Pancreas (tissue), 10 donors: ENCODE results near the gene POLR3GL. TPM values are rescaled to one million over a fixed set of nuclear protein-coding genes. Genes with fewer than 3 reads are reported as not detected.

Experiments
- ATAC-seq, 4 donors: fragments of 200-7000 bp; cut with Tn5 transposase; one replicate each; pipeline versions ENCODE4 v1.8.0 to v1.9.1; 2020; ENCODE audit warnings: mild to moderate bottlenecking in 4 of 4, moderate library complexity in 4 of 4
- DNase-seq, 6 donors: peaks; one replicate each; pipeline ENCODE4 v3.0.0-alpha.2; 2020
- FAIRE-seq: peaks from 2 replicates; lab custom pipeline; 2012; peaks lifted over from hg19 to GRCh38; lab: Jason Lieb, UNC
- H3K27ac ChIP-seq, 4 donors: fragments of 200-600 bp; sonication (generic); 1 replicate in 3 of 4; 2 replicates in 1 of 4; pipeline versions ENCODE4 v1.5.0 to v1.8.0; 2020
- H3K27me3 ChIP-seq, 4 donors: fragments of 200-600 bp; one replicate each; pipeline ENCODE4 v1.8.0; 2021
- H3K36me3 ChIP-seq, 3 donors: fragments of 200-600 bp; sonication (generic) in 1 of 3; one replicate each; pipeline versions ENCODE4 v1.5.0 to v1.8.0; 2020 to 2021
- H3K4me1 ChIP-seq, 3 donors: fragments of 200-600 bp; one replicate each; pipeline ENCODE4 v1.8.0; 2021
- H3K4me3 ChIP-seq, 4 donors: fragments of 200-600 bp; sonication (generic) in 2 of 4; one replicate each; pipeline versions ENCODE4 v1.5.0 to v1.8.0; 2020 to 2021
- H3K9me3 ChIP-seq, 4 donors: fragments of 200-600 bp; one replicate each; pipeline ENCODE4 v1.8.0; 2021
- WGBS, 2 donors: extraction: QIAGEN DNeasy Blood & Tissue Kit; methylation state at CpG; one replicate each; pipeline ENCODE4 v1.1.7; 2013; 5-methylcytosine and 5-hydroxymethylcytosine counted together
- intact Hi-C, 3 donors: fragments of 100-400 bp; cut with DNase I; formaldehyde crosslinking; loops; one replicate each; pipeline versions ENCODE4 v1.11.1 to v1.14.2; 2022
- polyA plus RNA-seq, 2 donors: library from polyadenylated mRNA; stranded (reverse); fragments of 200-250 nt; gene quantifications; one replicate each; pipeline ENCODE4 v1.2.3, GENCODE V29; 2013
- total RNA-seq, 6 donors: library from RNA; stranded (reverse); fragmentation: NEBNext Ultra II Directional in 4 of 6; extraction: Animal tissue kit (Norgen Biotek cat#: 25700) in 4 of 6; gene quantifications; one replicate each; pipeline versions ENCODE4 v1.2.1 to v1.2.4, GENCODE V29; 2021 to 2023
- TF ChIP-seq, protein P1 (sequence below), 4 donors: fragments of 200-600 bp; sonication (generic) in 3 of 4; IDR thresholded peaks; one replicate each; pipeline versions ENCODE4 v1.5.0 to v1.8.0; 2021; ENCODE audit warnings: antibody characterized with exemption in 4 of 4
- donor health status: healthy with polysubstance abuse.
- donor health status: DM: no; HTN: no; CAD: no; lungs with moderate emphysema.
- donor health status: DM: no; HTN: no; CAD: no.
- donor health status: control.
- donor health status: control.
- donor health status: Bipolar disorder and iron deficiency.
- donor health status: DM: yes; HTN: yes; CAD: no.
- donor health status: DM: no; HTN: no; CAD: no.
- donor health status: DM: no; HTN: no; CAD: no.
- donor health status: DM: yes; HTN: yes; CAD: no.

The POLR3GL gene
- total and polyA plus RNA-seq, 8 donors: 3.9 to 27.6 (median 6.3) TPM

DNA sequence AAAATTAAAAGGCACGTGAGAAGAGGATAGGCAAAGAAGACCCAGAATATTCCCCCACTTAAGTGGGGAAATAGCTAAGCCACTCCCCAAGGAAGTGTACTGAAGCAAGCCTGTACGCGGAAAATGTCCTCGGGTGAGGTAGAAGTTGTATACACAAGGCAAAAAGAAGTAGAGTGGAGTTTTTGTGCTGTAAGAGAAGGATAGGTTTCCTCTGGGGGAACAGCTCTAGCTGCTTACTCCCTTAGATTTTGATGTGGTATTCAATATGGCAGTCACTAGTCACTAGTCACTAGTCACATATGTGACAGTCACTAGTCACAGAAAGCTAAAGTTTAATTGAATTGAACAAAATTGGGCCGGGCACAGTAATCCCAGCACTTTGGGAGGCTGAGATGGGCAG lies 24.3 kb downstream of the POLR3GL start:
- Histone ChIP-seq H3K4me3 (no peak overlapping the region), H3K4me1 (peaks cover 25 to 50% (median 33%) of the 10 kb centered on the region in 3 donors), H3K36me3 (peaks cover 0 to 19% (median 8%) of the 10 kb centered on the region in 3 donors), H3K27me3 (no peaks in the 10 kb centered on the region), H3K27ac (no peak overlapping the region), H3K9me3 (no peaks in the 10 kb centered on the region)
- no peak for DNase-seq
- ATAC-seq: no peak
- TF ChIP-seq, protein P1, sequence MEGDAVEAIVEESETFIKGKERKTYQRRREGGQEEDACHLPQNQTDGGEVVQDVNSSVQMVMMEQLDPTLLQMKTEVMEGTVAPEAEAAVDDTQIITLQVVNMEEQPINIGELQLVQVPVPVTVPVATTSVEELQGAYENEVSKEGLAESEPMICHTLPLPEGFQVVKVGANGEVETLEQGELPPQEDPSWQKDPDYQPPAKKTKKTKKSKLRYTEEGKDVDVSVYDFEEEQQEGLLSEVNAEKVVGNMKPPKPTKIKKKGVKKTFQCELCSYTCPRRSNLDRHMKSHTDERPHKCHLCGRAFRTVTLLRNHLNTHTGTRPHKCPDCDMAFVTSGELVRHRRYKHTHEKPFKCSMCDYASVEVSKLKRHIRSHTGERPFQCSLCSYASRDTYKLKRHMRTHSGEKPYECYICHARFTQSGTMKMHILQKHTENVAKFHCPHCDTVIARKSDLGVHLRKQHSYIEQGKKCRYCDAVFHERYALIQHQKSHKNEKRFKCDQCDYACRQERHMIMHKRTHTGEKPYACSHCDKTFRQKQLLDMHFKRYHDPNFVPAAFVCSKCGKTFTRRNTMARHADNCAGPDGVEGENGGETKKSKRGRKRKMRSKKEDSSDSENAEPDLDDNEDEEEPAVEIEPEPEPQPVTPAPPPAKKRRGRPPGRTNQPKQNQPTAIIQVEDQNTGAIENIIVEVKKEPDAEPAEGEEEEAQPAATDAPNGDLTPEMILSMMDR (IDR thresholded peaks at IDR 0.05): no peak
- no peak for FAIRE-seq
- WGBS, 2 donors: 72 to 73% methylated on average over 5 of the region's 5 CpGs
- intact Hi-C loops: no loop called here

DNA sequence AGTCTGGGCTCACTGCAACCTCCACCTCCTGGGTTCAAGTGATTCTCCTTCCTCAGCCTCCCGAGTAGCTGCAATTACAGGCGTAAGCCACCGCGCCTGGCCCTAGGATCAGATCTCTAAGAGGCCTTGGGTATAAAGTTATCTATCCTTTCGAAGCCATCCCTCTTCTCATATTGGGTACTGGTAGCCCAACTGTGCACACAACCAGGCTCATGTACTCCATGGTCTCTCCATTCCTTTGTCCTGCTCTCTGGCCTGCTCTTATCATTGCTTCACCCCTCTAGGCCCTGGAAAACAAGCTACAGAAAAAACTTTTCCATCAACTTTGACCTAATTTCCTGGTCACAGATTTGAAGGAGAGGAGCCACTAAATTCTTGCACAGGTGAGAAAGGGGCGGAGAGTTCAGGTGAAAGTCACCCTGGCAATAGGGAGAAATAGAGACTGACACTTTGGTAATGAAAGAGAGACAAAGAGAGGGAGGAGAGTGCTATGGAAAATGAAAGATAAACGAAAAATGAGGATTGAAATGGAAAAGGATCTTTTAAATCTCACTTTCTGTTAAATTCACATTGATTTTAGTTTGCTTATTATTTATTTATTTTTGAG lies 25.9 kb downstream of the POLR3GL start:
- Histone ChIP-seq H3K36me3 (peaks cover 0 to 35% (median 20%) of the 10 kb centered on the region in 3 donors), H3K27ac (peak overlapping the region; percentile 34 to 90 (median 46)), H3K4me1 (peaks cover 17 to 34% (median 17%) of the 10 kb centered on the region in 3 donors), H3K4me3 (no peak overlapping the region), H3K27me3 (no peaks in the 10 kb centered on the region), H3K9me3 (no peaks in the 10 kb centered on the region)
- WGBS, 2 donors: 52 to 62% methylated on average over 7 of the region's 7 CpGs
- intact Hi-C loops: no loop called here
- DNase-seq (peak in 2 of 6 donors; percentile 60 to 65), FAIRE-seq (no peak), ATAC-seq (peak; percentile 9 to 34 (median 18))
- TF ChIP-seq, protein P1 (IDR thresholded peaks at IDR 0.05): no peak

DNA sequence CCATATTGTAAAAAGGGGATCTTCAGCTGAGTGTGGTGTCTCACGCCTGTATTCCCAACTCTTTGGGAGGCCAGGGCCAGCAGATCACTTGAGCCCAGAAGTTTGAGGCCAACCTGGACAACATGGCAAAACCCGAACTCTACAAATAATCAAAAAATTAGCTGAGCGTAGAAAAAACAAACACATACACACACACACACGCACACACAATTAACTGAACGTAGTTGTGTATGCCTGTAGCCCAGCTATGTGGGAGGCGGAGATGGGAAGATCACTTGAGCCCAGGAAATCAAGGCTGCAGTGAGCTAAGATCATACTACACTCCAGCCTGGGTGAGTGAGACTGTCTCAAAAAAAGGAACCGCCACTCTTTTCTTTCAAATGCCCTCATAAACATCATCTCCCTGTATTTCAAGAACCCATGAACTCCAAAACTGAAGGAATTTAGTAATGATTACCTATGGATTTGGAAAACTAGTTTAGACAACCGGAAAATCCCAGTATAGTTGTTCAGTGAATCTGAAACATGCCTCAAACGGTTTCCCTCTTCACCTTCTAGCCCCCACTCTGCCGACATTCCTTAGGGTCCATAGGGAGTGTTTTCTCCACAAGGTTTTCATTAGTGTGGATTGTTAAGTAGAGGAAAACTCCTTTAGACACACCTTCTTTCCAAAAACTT lies 27.4 kb downstream of the POLR3GL start:
- peak overlapping the region in 3 of 4 donors; percentile 57 to 93 (median 69) for H3K4me3 ChIP-seq
- peak in 2 of 4 donors; percentile 3 to 7 for ATAC-seq
- no peaks in the 10 kb centered on the region for H3K9me3 ChIP-seq
- intact Hi-C loops: no loop called here
- peaks cover 0 to 45% (median 20%) of the 10 kb centered on the region in 3 donors for H3K36me3 ChIP-seq
- WGBS, 2 donors: 57 to 60% methylated on average over 10 of the region's 10 CpGs
- TF ChIP-seq, protein P1 (IDR thresholded peaks at IDR 0.05): no peak
- FAIRE-seq: no peak
- peaks cover 5 to 23% (median 8%) of the 10 kb centered on the region in 3 donors for H3K4me1 ChIP-seq
- peak in 2 of 6 donors; percentile 43 to 48 for DNase-seq
- H3K27ac ChIP-seq: peak overlapping the region; percentile 31 to 90 (median 46)
- no peaks in the 10 kb centered on the region for H3K27me3 ChIP-seq

DNA sequence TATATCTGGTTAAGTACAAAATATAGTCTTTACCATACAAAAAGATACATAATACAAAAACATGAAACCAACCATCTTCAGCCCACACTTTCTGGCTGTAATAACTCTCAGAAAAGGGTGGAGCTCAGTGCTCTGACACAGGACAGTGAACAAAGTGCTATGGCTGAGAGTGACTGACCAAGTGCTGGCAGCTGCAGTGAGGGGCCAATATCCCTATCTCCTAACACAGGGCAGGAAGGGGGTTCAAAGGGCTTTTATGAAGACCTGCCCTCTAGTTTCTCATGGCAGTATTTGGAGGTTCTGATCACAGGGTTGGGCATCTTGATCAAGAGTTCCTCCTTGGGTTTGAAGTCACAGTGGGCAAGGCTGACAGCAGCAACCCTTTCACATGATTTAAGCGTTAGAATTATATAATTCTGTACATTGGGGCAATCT lies 28.0 kb downstream of the POLR3GL start:
- no peak for FAIRE-seq
- WGBS, 2 donors: 24 to 63% methylated on average over 1 of the region's 1 CpG
- intact Hi-C loops: no loop called here
- Histone ChIP-seq H3K9me3 (no peaks in the 10 kb centered on the region), H3K27ac (peak overlapping the region in 3 of 4 donors; percentile 34 to 90 (median 57)), H3K36me3 (peaks cover 0 to 45% (median 20%) of the 10 kb centered on the region in 3 donors), H3K4me3 (peak overlapping the region in 3 of 4 donors; percentile 57 to 93 (median 69)), H3K27me3 (no peaks in the 10 kb centered on the region), H3K4me1 (peaks cover 5 to 25% (median 10%) of the 10 kb centered on the region in 3 donors)
- no peak for ATAC-seq
- peak in 1 of 6 donors; percentile 9 for DNase-seq
- TF ChIP-seq, protein P1 (IDR thresholded peaks at IDR 0.05): no peak
